Skin of body (tissue), 2 donors: ENCODE results near the gene NHLRC2. TPM values are rescaled to one million over a fixed set of nuclear protein-coding genes. Genes with fewer than 3 reads are reported as not detected.

Experiments
- small RNA-seq: library from RNA; depleted of rRNA; stranded (forward); fragments of <200 nt; gene quantifications from one replicate; pipeline ENCODE3, GENCODE V24; 2014; ENCODE audit warnings: low replicate concordance
- total RNA-seq: library from RNA; depleted of rRNA; stranded (reverse); fragments of >200 nt; gene quantifications from one replicate; pipeline ENCODE4 v1.2.3, GENCODE V29; 2014

NHLRC2 gene
- total RNA-seq, 1 donor from 2014 or later = 22.7 TPM

Small RNA genes lying within 50 kb of the gene (small RNA-seq; reads per million reads assigned to genes)
- gene RF00560 = not detected

Other genes starting within 250 kb of the NHLRC2 start
- 13.6 TPM for gene NRAP, start 190.6 kb upstream of the NHLRC2 start, total RNA-seq
- gene CASP7, start 174.7 kb upstream of the NHLRC2 start, total RNA-seq = 21.8 TPM
- not detected for gene PLEKHS1, start 103.0 kb upstream of the NHLRC2 start, total RNA-seq
- gene DCLRE1A, start 579 bp upstream of the NHLRC2 start, total RNA-seq = 8.2 TPM
- 0.79 TPM for gene ADRB1, start 189.2 kb downstream of the NHLRC2 start, total RNA-seq